ENCODE results near the gene GPER1. TPM values are rescaled to one million over a fixed set of nuclear protein-coding genes. Genes with fewer than 3 reads are reported as not detected.

GPER1 gene
- total and polyA plus RNA-seq, 7 donors = 3.5 to 15.8 (median 4.6) TPM

DNA sequence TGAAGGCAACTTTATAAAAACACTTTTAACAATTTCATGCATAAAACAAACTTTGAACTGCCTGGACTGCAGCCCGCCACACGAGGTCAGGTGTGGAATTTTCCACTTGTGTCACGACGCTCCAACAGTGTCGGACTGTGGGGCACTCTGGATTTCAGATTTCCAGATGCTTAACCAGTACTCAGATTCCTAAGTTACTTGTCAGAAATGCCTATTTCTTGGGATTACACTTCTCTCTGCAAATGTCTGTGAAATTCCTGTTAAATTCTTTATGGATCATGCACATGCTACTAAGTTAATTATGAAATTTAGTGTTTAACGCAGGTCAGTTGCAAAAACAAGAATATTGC lies 473 bp upstream of the GPER1 start:
- H3K4me1 ChIP-seq = peaks cover 0 to 35% (median 30%) of the 10 kb centered on the region in 4 donors
- peak overlapping the region; percentile 24 to 52 (median 46) for H3K4me3 ChIP-seq
- WGBS, 2 donors = 14 to 52% methylated on average over 6 of the region's 6 CpGs
- DNase-seq = no peak
- H3K36me3 ChIP-seq = peaks cover 0 to 13% (median 10%) of the 10 kb centered on the region in 4 donors
- intact Hi-C loops (cut with DNase I) = loop anchor here (1.0 to 5.0 kb wide), 4 partner anchors 36 to 90 kb away; partner anchors contain the start of gene ZFAND2A
- H3K27ac ChIP-seq = peak overlapping the region; percentile 76 to 85 (median 80)
- no peaks in the 10 kb centered on the region for H3K27me3 ChIP-seq
- no peaks in the 10 kb centered on the region for H3K9me3 ChIP-seq
- no peak for TF ChIP-seq EP300 (IDR thresholded peaks at IDR 0.05)
- TF ChIP-seq, protein P1, sequence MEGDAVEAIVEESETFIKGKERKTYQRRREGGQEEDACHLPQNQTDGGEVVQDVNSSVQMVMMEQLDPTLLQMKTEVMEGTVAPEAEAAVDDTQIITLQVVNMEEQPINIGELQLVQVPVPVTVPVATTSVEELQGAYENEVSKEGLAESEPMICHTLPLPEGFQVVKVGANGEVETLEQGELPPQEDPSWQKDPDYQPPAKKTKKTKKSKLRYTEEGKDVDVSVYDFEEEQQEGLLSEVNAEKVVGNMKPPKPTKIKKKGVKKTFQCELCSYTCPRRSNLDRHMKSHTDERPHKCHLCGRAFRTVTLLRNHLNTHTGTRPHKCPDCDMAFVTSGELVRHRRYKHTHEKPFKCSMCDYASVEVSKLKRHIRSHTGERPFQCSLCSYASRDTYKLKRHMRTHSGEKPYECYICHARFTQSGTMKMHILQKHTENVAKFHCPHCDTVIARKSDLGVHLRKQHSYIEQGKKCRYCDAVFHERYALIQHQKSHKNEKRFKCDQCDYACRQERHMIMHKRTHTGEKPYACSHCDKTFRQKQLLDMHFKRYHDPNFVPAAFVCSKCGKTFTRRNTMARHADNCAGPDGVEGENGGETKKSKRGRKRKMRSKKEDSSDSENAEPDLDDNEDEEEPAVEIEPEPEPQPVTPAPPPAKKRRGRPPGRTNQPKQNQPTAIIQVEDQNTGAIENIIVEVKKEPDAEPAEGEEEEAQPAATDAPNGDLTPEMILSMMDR (IDR thresholded peaks at IDR 0.05) = no peak
- no peak for TF ChIP-seq POLR2AphosphoS5 (IDR thresholded peaks at IDR 0.05)

DNA sequence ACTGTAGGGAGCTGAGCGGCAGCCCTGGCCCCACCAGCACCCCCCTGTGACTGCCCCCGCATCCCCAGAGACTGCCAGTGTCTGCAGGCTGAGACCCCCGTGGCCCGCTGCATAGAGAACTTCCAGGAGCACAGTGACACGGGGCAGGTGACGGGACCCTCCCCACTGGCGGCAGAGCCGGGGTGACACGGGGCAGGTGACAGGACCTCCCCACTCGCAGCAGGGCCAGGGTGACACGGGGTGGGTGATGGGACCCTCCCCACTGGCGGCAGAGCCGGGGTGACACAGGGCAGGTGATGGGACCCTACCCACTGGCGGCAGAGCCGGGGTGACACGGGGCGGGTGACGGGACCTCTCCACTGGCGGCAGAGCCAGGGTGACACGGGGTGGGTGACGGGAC lies 2.3 kb downstream of the GPER1 start:
- no peak overlapping the region for H3K27ac ChIP-seq

DNA sequence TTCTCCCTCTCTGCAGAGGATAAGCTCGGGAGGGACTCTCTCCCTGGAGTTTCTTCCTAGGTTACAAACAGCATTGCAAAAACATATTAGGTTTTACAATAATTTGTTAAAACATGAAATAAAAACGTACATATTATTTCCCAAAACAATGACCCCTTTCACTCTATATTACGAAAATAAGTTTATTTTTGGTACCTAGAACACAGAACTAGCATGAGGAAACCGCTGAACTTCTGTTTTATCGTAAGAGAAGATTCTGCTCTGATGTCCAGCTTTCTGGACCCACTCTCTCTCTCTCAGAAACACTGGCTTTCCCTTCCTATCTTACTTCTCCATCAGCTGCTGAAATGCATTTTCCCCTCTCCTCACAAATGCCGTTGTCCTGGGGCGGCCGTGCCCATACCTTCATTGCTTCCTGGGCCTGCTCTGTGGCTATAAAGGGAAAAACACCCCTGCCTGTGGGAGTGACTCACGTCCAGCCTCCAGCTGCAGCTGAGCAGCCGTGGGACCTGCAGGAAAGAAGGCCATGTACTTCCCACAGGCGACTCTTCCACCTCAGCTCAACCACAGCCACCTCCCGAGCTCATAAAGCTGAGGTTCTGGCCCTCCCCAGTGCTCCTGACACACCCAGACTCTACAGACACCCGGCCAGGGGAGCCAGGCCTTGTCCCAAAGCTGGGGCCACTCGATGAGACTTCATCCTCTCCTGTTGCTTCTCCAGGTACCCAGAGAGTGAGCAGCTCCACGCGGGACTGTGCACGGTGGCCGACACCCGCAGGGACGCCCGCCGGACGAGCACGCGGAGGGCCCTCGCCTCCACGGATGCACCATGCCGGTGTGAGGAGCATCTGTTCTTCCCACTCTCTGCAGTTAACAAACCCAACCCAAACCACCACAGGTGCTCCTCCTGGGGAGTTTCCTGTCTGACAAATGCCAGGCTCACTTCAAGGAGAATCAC lies 3.1 kb downstream of the GPER1 start:
- no peaks in the 10 kb centered on the region for H3K9me3 ChIP-seq
- no peak for DNase-seq
- intact Hi-C loops (cut with DNase I) = no loop called here
- no peak overlapping the region for H3K27ac ChIP-seq
- H3K4me3 ChIP-seq = no peak overlapping the region
- TF ChIP-seq EP300 (IDR thresholded peaks at IDR 0.05) (no peak), POLR2AphosphoS5 (IDR thresholded peaks at IDR 0.05) (no peak), POLR2A (IDR thresholded peaks at IDR 0.05) (no peak)
- TF ChIP-seq, protein P1 (IDR thresholded peaks at IDR 0.05) = no peak
- WGBS, 2 donors = 79 to 83% methylated on average over 28 of the region's 28 CpGs
- H3K4me1 ChIP-seq = peaks cover 0 to 47% (median 40%) of the 10 kb centered on the region in 4 donors
- peaks cover 0 to 30% (median 17%) of the 10 kb centered on the region in 4 donors for H3K36me3 ChIP-seq
- H3K27me3 ChIP-seq = no peaks in the 10 kb centered on the region

More for the DNA sequence above, 2.3 kb downstream of the GPER1 start:
- WGBS, 2 donors = 93% methylated on average over 21 of the region's 21 CpGs
- no peaks in the 10 kb centered on the region for H3K27me3 ChIP-seq
- intact Hi-C loops (cut with DNase I) = no loop called here
- TF ChIP-seq EP300 (IDR thresholded peaks at IDR 0.05) (no peak), POLR2AphosphoS5 (IDR thresholded peaks at IDR 0.05) (no peak), POLR2A (IDR thresholded peaks at IDR 0.05) (no peak)
- TF ChIP-seq, protein P1 (IDR thresholded peaks at IDR 0.05) = no peak
- H3K4me3 ChIP-seq = no peak overlapping the region
- no peaks in the 10 kb centered on the region for H3K9me3 ChIP-seq
- peaks cover 0 to 30% (median 17%) of the 10 kb centered on the region in 4 donors for H3K36me3 ChIP-seq
- H3K4me1 ChIP-seq = peaks cover 0 to 40% (median 32%) of the 10 kb centered on the region in 4 donors
- DNase-seq = no peak

DNA sequence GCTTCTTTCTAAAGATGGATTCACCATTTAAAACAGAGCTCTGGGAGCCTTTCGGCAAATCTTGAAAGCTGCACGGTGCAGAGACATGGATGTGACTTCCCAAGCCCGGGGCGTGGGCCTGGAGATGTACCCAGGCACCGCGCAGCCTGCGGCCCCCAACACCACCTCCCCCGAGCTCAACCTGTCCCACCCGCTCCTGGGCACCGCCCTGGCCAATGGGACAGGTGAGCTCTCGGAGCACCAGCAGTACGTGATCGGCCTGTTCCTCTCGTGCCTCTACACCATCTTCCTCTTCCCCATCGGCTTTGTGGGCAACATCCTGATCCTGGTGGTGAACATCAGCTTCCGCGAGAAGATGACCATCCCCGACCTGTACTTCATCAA lies 3.7 kb downstream of the GPER1 start:
- no peak for TF ChIP-seq POLR2A (IDR thresholded peaks at IDR 0.05)
- no peak for TF ChIP-seq EP300 (IDR thresholded peaks at IDR 0.05)
- TF ChIP-seq POLR2AphosphoS5 (IDR thresholded peaks at IDR 0.05) = no peak
- TF ChIP-seq, protein P1 (IDR thresholded peaks at IDR 0.05) = no peak
- Histone ChIP-seq H3K9me3 (no peaks in the 10 kb centered on the region), H3K4me1 (peaks cover 0 to 50% (median 42%) of the 10 kb centered on the region in 4 donors), H3K4me3 (no peak overlapping the region), H3K27me3 (no peaks in the 10 kb centered on the region), H3K36me3 (peaks cover 0 to 30% (median 17%) of the 10 kb centered on the region in 4 donors), H3K27ac (no peak overlapping the region)
- 96% methylated on average over 18 of the region's 18 CpGs for WGBS, 2 donors
- no peak for DNase-seq
- intact Hi-C loops (cut with DNase I) = no loop called here

Measured in sigmoid colon (tissue), 7 donors.